ENCODE data around the gene P2RY2. TPM values are rescaled to one million over a fixed set of nuclear protein-coding genes. Genes with fewer than 3 reads are reported as not detected.
A peak's percentile ranks its signal among the peaks of the same experiment; 100 is the strongest.

Gene P2RY2
- total RNA-seq, 1 experiment from 2014 or later = 0.26 TPM

DNA sequence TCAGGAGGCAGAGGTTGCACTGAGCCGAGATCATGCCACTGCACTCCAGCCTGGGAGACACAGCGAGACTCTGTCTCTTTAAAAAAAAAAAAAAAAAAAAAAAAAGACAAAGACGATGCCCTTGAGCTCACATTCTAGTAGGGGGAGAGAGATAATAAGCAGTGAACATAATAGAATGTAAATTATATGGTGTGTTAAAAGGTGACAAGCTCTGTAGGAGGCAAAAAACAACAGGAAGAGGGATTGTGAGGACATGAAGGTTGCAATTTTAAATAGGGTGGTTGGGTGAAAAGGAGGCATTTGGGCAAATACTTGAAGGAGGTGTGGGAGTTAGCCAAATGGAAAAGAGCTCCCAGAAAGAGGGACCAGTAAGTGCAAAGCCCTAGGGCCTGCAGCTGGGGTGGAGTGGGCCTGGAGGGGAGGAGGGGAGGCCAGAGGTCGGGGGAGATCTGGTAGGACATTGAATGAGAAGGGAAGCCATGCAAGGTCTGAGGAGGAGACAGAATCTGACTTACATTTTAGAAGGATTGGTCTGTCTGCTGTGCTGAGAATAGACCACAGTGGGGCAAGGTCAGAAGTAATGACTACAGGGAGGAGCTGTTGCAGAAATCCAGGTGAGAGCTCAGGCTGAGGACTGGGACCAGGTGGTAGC, 26.6 kb downstream of the P2RY2 start:
- H4K20me1 ChIP-seq (ENCODE audit: control insufficient read depth, insufficient read depth, insufficient read length) = no peaks in the 10 kb centered on the region
- H2BK20ac ChIP-seq (ENCODE audit: low read depth, low read length, poor library complexity, severe bottlenecking) = no peak overlapping the region
- H3K14ac ChIP-seq (ENCODE audit: insufficient read depth, low read length) = no peak overlapping the region
- H3K4ac ChIP-seq (ENCODE audit: low read depth, low read length) = no peak overlapping the region
- H4K5ac ChIP-seq (ENCODE audit: insufficient read length, low read depth, low read length) = no peak overlapping the region
- no peak overlapping the region for H2AFZ ChIP-seq (ENCODE audit: low read length)
- H3K79me1 ChIP-seq (ENCODE audit: insufficient read depth, low read depth, low read length, poor library complexity, severe bottlenecking) = no peaks in the 10 kb centered on the region
- Mint-ChIP-seq H3K4me1 (peaks cover 32 to 33% of the 10 kb centered on the region in 2 experiments), H3K36me3 (ENCODE audit: insufficient read depth in 1 of 3, low read depth in 3 of 3) (no peaks in the 10 kb centered on the region; a peak in 1 of 7 replicates), H3K4me3 (no peak overlapping the region; a peak in 1 of 5 replicates), H3K27me3 (ENCODE audit: low read depth) (peaks cover 4% of the 10 kb centered on the region; the same call in 1 of the 2 replicates), H3K9me3 (no peaks in the 10 kb centered on the region; a peak in 1 of 5 replicates), H3K27ac (no peak overlapping the region)
- H2AK5ac ChIP-seq (ENCODE audit: insufficient read length, low read length) = no peak overlapping the region
- no peaks in the 10 kb centered on the region for H3K9me3 ChIP-seq (ENCODE audit: control insufficient read depth, low read depth, low read length)
- no peak overlapping the region for H3K27ac ChIP-seq (ENCODE audit: insufficient read length, low read depth, low read length)
- no peak overlapping the region for H3T11ph ChIP-seq (ENCODE audit: low read length)
- H3K23ac ChIP-seq (ENCODE audit: insufficient read length, low read depth, low read length) = no peak overlapping the region
- H2BK15ac ChIP-seq (ENCODE audit: low read depth, low read length) = no peak overlapping the region
- no peaks in the 10 kb centered on the region for H3K79me2 ChIP-seq (ENCODE audit: insufficient read depth, low read length)
- TF ChIP-seq, protein P1, sequence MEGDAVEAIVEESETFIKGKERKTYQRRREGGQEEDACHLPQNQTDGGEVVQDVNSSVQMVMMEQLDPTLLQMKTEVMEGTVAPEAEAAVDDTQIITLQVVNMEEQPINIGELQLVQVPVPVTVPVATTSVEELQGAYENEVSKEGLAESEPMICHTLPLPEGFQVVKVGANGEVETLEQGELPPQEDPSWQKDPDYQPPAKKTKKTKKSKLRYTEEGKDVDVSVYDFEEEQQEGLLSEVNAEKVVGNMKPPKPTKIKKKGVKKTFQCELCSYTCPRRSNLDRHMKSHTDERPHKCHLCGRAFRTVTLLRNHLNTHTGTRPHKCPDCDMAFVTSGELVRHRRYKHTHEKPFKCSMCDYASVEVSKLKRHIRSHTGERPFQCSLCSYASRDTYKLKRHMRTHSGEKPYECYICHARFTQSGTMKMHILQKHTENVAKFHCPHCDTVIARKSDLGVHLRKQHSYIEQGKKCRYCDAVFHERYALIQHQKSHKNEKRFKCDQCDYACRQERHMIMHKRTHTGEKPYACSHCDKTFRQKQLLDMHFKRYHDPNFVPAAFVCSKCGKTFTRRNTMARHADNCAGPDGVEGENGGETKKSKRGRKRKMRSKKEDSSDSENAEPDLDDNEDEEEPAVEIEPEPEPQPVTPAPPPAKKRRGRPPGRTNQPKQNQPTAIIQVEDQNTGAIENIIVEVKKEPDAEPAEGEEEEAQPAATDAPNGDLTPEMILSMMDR (conservative IDR thresholded peaks at IDR 0.05) = no peak
- H2BK120ac ChIP-seq (ENCODE audit: low read depth, low read length, poor library complexity, severe bottlenecking) = no peak overlapping the region
- no peak overlapping the region for H3K56ac ChIP-seq (ENCODE audit: insufficient read length, low read depth, low read length)
- DNase-seq = peak; percentile 15
- no peak overlapping the region for H4K8ac ChIP-seq (replicated peaks; ENCODE audit: insufficient read length, low read depth, low read length)
- no peaks in the 10 kb centered on the region for H3K23me2 ChIP-seq (ENCODE audit: insufficient read length, low read depth, low read length, poor library complexity, severe bottlenecking)
- H3K4me2 ChIP-seq (ENCODE audit: insufficient read depth, insufficient read length, low read length) = no peak overlapping the region
- H4K91ac ChIP-seq (ENCODE audit: insufficient read length, low read depth, low read length) = no peak overlapping the region
- H3K9ac ChIP-seq (ENCODE audit: extremely low read depth, insufficient read length, low read length) = no peak overlapping the region
- H3K18ac ChIP-seq (ENCODE audit: insufficient read length, low read depth, low read length) = no peak overlapping the region
- no peak overlapping the region for H2BK12ac ChIP-seq (ENCODE audit: insufficient read length, low read depth, low read length)
- H3K27me3 ChIP-seq (ENCODE audit: insufficient read depth, low read length) = no peaks in the 10 kb centered on the region; the same call in 1 of the 2 replicates
- H2BK5ac ChIP-seq (ENCODE audit: insufficient read length, low read length) = no peak overlapping the region
- WGBS (ENCODE audit: extremely low coverage, insufficient read length, low lambda C conversion rate) = no CpG with 5 or more reads among the region's 4 CpGs
- peaks cover 4% of the 10 kb centered on the region; the same call in 1 of the 2 replicates for H3K4me1 ChIP-seq (ENCODE audit: insufficient read depth, low read length)
